GM19467 (cell line): ENCODE results near the gene SURF1.
"Not testable (repeated sequence)": the region's sequence is repeated elsewhere in the genome, so short reads cannot be mapped to it uniquely, and the experiment has no call there.

Experiments
- ATAC-seq: cut with Tn5 transposase; IDR thresholded peaks from one replicate; pipeline ENCODE4 v1.9.1; 2021; ENCODE audit warnings: mild to moderate bottlenecking, moderate library complexity; ENCODE audit not compliant: unreplicated experiment

The SURF1 gene

GRCh38 chr9:133384736-133385321 lies 28.5 kb upstream of the SURF1 start:
- ATAC-seq = no peak

- no peak for ATAC-seq
These were observed 27.2 kb upstream of the SURF1 start for GRCh38 chr9:133383438-133383837.

- no peak for ATAC-seq
These were observed 26.3 kb upstream of the SURF1 start for GRCh38 chr9:133382507-133383141.

GRCh38 chr9:133380734-133381133 lies 24.4 kb upstream of the SURF1 start:
- no peak for ATAC-seq

GRCh38 chr9:133379153-133380086 lies 23.1 kb upstream of the SURF1 start:
- no peak for ATAC-seq

- ATAC-seq = no peak
These were observed 22.2 kb upstream of the SURF1 start for GRCh38 chr9:133378408-133378962.

- ATAC-seq = no peak
These were observed 21.5 kb upstream of the SURF1 start for GRCh38 chr9:133377721-133378216.

GRCh38 chr9:133377280-133377679 lies 21.0 kb upstream of the SURF1 start:
- ATAC-seq = not testable (repeated sequence)

- ATAC-seq = peak; percentile 89
These were observed 19.7 kb upstream of the SURF1 start, which contains the start of the genes STKLD1 and SURF4 for GRCh38 chr9:133375724-133376654. TSS of gene STKLD1 (plus strand) at chr9:133376366. CDS start at chr9:133376474, 108 bp downstream. TSS of gene SURF4 (minus strand) at chr9:133376060. CDS start at chr9:133375969, 91 bp downstream.

- ATAC-seq = no peak
These were observed 18.9 kb upstream of the SURF1 start for GRCh38 chr9:133375116-133375723.

GRCh38 chr9:133374612-133375115 lies 18.4 kb upstream of the SURF1 start:
- no peak for ATAC-seq

- ATAC-seq = no peak
These were observed 15.9 kb upstream of the SURF1 start for GRCh38 chr9:133372144-133372543.

- ATAC-seq = no peak
These were observed 15.0 kb upstream of the SURF1 start for GRCh38 chr9:133371261-133371711.

GRCh38 chr9:133370685-133371084 lies 14.4 kb upstream of the SURF1 start:
- ATAC-seq = no peak

- no peak for ATAC-seq
These were observed 13.6 kb upstream of the SURF1 start for GRCh38 chr9:133369933-133370332.

- ATAC-seq = no peak
These were observed 13.1 kb upstream of the SURF1 start for GRCh38 chr9:133369422-133369821.

GRCh38 chr9:133368249-133368881 lies 12.1 kb upstream of the SURF1 start:
- no peak for ATAC-seq

- ATAC-seq = no peak
These were observed 11.5 kb upstream of the SURF1 start for GRCh38 chr9:133367778-133368177.

GRCh38 chr9:133367221-133367620 lies 10.9 kb upstream of the SURF1 start:
- ATAC-seq = no peak
